GM21717 (cell line): ENCODE measurements around the gene DRC1.

Experiments used
- ATAC-seq: cut with Tn5 transposase; IDR thresholded peaks from one replicate; pipeline ENCODE4 v1.9.1; 2021; ENCODE audit warnings: mild to moderate bottlenecking, moderate library complexity; ENCODE audit not compliant: unreplicated experiment

Gene DRC1

DNA sequence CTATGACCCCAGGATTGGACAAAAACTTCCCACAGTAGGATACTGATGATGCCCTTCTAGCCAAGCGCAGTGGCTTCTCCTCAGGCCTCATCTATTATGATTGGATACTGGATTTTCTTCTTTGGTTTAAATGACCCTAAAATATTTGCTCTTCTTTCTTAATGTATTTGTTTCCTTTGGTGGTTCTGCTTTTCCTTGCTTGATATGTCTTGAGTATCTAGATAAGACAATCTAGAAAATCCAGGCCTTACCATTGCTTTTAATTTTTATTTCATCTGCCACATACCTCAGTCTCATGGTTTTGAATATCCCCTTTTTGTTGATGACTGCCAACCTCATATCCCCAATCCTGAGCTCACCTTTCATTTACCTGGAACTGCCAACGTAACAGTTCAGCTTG, 40.6 kb downstream of the DRC1 start:
- ATAC-seq: no peak

DNA sequence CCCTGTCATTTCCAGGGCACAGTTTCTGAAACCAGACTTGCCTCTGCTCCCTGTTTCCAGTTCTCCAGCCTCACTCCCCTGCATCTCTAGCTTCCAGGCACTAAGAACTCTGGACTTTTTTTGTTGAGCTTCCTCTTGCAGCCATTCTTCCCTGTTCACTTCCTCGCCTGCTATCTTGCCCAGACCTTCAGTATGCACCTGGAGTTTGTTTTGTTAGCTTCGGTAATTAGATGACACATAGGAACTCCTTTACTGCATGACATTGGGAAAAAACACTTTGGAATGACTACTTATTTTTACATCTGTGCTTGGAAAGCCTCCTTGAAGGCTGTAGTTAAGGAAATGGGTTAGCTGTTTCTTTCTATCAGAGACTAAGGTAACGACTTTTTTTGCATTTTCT, 41.0 kb downstream of the DRC1 start:
- ATAC-seq: no peak

DNA sequence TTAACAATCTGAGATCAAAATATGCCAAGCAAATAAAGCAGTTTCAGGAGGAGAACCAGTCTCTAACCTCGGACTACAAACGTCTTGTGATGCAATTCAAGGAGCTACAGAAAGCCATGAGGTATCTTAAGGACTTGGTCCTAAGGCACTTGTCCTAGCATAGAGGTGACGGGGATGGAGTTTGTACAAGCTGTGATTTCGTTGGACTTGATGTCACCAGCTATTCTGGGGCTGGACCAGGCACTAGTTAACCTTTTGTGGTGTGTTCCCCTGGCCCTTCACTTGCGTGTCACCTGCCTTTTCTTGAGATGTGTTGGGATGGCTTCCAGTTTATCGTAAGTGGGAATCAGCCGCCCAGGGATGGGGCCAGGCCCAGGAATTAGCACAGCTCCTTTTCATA, 42.5 kb downstream of the DRC1 start:
- ATAC-seq: no peak

DNA sequence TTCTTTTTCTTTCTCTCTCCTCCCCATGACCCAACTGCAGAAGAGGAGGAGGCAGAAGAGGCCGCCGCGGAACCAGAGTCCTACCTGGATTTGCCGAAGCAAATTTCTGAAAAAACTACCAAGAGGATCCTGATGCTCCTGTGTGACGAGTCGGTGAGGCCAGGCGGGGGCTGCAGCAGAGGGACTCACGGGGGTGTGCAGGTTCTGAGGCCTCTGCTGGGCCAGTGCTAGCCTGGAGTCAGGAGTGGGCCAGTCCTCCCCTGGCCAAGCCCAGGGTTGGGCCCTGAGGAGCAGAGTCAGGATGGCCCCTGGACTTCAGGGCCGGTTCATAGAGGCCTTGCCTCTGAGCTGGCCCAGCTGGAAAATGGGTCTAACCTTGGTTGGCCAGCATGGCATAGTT, 46.9 kb downstream of the DRC1 start:
- ATAC-seq: no peak

DNA sequence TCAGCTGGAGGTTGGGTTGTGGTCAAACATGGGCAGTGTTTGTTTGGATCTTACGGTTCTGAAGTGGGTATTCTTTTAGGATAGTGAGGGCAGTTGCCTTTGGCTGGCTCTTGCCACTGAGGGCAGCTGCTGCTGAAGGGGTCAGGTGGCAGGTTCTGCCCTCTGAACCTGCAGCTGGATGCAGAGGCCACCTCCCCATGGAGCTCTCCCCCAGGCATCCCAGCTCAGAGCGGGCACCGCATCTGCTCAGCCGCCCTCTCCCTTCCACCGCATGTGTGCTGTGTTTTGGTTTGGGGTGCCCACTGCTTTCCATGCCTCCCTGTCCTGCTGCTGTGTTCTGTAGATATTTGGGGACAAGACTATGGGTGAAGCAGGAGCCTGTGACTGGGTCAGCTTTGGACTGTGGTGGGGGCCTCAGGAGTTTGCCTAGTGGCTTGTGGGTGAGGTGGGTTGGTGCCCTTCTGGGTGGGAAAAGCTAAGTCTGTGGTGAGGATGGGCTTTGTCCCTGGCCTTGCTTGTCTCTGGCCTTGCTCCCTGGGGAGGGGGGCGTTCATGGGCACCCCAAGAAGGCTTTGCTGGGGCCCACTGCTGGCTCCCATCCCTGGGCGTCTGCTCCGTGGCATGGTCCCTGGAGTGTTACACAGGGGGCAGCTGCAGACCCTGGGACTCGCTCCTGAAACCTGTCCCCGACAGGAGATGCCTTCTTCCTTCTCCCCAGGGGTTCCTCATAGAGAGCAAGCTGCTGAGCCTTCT, 47.7 kb downstream of the DRC1 start:
- no peak for ATAC-seq

DNA sequence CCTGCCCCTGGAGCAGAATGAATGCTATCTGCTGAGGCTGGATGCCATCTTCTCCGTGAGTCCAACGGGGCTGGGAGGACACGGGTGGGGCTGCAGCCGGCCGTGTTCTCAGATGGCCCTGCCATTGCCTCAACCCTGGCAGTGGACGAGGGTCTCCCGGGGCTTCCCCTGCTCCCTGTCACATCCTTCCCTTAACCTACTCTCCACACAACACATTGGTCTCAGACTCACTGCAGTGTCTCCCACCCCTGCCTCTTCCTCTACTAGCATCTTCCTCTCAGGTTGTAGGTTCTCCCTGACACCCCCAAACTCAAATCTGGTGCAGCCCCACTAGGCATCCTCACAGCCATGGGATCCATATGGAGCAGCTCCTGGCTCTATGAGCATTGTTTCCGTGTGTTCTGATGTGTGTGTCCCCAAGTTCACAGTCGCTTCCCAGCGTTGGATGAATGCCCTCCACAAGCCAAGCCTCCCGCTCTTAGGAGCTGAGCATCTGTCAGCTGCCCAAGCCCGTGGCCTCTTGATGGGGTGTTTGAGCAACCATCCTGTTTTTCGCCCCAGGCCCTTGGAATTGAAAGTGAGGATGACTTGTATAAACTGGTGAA, 48.4 kb downstream of the DRC1 start:
- no peak for ATAC-seq

DNA sequence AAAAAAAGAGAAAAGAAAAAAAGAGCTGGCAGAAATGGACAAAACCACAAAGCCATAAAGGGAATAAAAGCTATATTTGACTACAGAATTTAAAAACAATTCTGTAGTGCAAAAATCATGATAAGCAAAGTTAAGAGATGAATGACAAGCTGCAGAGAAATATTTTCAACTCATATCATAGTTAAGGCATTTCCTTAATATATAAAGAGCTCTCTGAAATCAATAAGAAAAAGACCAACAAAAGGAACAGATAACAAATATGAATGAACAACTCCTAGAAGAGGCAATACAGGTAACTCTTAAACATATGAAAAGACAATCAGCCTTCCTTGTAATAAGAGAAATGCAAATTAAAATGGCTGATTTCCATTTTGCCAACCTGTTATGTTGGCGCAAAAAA, 50.0 kb downstream of the DRC1 start:
- no peak for ATAC-seq

DNA sequence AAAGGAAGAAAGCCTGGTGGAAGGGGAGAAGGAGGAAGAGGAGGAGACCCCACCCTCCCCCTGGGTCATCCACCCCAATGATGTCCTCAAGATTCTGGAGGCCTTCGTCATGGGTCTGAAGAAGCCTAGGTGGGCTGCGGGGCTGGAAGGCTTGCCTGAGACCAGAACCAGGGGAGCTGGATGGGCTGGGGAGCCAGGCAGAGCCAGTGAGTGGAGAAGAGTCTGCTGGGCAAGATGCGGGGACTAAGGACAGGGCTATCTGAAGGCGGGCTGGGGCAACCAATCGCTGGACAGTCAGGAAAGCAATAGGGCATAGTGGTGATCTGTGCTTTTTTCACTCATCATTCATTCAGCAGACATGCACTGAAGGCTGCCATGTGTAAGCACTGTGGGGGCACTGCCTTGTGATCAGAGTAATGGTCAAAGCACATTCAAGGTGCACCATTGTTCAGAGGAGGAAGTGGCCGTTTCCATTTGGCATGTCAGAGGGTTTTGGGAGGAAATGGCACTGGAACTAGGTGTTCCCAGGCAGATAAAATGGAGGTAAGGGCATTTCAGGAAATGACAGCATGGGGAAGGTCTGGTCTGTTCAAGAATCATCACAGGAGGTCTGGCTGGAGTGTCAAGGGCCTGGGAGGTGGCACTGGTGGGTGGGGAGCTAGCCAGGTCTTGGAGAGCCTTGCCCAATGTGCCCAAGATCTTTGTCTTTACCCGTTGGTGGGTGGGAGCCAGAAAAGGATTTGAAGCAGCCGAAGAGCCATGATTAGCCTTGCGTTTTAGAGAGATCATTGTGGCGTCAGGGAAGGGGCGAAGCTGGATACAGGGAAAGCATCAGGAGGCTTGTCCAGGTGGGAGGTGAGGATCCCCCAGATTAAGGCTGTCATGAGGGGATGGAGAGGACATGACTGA, 52.0 kb downstream of the DRC1 start:
- no peak for ATAC-seq

DNA sequence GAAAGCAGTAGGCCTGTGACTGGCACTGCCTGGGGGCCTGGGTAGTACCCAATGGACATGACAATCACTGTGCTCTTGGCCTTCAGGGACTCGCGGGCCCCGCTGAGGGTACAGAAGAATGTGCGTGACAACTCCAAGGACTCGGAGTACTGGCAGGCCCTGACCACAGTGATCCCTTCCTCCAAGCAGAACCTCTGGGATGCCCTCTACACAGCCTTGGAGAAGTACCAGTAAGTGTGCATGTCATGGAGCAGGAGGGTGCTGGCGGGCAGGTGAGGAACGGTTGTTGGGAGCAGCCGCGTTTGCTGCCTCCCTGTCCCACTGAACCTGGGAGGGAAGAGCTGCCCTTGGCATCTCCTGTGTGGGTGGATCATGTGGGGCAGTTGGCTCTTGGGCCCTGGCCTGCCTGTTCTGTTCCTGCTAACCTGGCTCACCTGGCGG, 52.9 kb downstream of the DRC1 start:
- no peak for ATAC-seq

DNA sequence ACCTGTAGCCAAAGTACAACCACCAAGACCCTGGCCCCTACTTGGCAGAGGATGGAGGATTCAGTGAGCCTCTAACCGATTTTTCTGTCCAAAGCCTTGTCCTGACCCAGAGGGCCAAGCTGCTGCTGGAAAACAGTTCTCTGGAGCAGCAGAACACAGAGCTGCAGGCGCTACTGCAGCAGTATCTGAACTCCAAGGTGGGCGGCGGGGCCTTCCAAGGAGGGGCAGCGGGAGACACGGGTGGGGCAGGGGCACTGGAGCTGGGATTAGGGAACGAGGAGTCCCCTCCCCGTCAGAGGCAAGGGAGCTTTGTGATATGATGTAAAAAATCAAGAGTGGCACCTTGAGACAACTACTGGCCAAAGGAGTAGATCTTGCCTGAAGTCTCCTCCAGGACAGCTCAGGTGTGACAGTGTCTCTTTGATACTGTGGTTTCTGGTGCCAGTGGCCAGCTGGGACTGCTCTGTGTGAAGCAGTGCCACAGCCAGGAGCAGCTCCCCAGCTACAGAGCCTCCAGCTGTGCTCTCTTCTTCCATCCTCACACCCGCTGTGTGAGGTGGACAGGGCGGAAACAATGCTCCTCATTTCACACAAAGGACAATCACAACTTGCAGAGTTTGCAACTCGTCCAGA, 53.4 kb downstream of the DRC1 start:
- no peak for ATAC-seq

DNA sequence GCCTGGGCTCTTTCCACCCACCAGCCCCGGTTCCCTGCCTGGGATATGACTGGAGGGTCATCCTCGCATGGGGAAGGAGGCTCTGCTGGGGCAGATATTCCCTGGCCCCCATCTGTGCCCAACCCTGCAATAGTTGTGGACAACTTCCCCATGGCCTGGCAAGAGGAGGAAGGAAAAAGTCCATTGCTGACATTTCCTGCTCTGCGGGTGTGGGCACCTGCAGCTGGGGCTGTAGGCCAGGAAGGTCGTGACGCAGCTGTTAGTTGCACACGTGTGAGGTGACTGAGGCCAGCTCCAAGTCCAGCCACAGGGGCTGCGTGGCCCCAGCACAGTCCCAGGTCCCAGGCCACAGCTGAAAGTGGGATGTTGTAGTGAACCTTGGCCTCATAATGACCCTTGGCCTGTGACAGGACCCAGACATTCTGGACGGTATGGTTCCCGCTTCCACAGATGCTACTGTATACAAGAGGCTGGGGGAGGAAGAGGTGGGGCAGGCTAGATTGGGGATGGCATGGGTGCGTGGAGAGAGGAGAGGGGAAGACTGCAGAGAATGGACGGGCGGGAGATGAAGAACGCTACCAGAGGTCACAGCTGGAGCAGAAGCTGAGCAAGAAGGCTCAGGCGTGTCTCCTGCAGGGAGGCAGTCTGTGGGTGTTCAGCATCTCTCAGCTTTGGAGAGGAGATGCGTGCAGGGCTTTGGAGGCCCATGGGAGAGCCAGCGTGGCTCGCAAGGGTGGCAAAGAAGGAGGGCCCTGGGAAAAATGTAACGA, 54.1 kb downstream of the DRC1 start:
- no peak for ATAC-seq

DNA sequence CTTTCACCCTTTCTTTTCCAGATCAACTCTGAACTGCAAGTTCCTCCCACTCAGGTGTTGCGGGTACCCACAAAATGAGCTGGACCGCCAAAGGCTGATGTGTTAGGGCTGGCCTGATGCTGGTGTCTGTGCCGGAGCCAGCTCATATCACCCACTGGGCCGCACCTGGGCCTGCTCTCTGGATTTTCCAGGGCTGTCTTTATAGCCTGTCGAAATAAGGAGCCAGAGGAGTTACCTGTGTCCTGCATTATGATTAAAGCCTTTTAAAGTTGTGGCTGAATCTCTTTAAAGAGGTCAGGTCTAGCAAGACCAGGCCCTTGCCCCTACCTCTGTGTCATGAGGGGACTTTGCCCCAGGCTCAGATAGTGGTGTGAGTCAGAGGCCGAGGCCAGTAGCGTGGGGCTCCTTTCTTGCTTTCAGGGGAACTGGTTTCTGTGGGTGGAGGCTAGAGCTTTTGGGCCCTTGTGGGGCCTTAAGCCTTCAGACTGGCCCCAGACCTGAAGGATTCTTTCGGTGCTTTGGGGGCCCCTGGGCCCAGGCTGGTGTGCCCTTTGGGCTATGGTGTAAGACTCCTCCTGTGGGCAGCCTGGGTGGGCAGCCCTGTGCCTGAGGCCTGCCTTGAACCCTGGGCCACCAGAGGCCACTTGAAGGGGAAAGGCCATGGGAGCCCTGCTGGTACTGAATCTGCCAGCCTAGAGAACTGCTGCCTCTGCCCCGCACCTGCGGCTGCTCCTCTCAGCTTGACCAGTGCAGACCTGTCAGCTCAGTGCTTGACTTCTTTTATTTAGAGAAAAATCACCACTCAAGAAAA, 54.9 kb downstream of the DRC1 start:
- ATAC-seq: no peak

DNA sequence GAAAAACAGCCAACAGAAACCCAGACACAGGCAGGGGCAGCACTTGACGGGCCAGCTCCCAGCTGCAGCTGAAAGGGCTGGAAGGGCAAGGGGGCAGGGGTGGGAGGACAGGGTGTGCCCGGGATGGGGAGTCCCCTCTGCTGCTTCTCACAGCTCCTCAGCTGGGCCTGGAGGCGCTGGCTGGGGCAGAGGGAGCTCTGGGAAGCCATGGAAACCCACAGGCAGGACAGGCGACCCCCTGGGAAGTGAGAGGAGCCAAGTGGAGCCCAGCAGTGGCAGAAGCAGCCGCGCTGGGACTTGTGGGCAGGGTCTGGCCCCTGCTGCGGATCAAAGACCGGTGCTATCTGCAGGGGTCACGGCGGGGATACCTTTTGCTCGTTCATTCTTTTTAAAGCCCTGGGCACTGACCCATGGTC, 55.5 kb downstream of the DRC1 start:
- ATAC-seq: no peak

DNA sequence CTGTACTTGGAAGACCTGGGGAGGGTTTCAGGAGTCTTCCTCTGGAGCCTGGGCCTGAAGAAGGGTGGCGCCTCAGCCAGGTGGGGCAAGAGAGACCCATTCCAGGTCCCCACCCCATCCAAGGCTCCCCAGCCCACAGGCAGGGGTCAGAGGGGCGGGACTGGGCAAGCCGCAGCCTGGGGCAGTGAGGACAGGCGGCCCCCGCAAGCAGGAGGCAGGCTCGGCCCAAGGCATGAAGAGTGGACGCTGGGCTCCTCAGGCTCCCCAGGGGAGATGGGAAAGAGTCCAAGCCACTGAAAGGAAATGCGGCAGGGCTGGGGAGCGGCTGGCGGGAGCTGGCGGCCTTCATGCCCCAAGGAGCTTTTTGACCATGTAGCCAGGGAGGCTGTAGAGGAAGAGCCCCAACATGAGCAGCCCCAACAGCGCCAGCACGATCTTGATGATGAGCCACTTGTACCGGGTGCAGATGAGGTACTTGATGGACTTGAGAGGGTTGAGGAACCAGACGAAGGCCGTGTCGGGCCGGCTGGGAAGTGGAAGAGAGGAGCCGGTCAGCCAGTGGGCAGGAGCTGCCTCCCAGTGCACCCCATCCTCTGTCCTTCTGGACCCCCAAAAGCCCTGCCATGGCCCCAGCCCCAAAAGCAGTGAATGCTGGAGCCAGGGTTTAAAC, 56.1 kb downstream of the DRC1 start:
- no peak for ATAC-seq

DNA sequence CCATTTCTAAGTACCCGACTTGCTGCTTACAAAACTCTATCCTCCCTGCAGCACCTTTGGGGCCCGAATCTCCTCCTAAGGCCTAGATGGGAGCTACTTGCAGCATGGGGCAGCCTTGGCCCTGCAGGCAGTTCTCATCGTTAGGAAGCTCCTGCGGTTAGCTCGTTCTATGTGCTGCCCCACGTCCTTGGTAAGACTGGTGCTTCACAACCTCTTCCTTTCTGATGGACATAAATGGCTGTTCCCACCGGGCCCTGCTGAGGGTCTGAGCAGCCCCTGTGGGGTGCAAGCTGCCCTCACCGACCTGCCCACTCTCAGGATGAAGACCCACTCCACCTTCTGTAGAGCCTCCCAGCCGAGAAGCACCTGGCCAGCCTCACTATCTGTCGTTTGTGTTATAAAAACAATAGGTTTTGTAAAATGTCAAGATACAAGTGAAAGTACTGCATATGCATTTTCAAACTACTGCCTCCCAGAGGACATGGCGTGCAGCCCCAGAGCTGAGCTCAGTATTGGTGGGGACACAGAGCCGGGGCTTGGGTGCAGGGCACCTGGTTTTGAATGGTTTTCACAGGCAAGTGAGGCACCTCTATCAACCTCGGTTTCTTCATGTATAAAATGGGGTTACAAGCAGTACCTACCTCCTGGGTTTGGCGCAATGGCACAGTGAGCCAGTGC, 56.8 kb downstream of the DRC1 start:
- no peak for ATAC-seq

DNA sequence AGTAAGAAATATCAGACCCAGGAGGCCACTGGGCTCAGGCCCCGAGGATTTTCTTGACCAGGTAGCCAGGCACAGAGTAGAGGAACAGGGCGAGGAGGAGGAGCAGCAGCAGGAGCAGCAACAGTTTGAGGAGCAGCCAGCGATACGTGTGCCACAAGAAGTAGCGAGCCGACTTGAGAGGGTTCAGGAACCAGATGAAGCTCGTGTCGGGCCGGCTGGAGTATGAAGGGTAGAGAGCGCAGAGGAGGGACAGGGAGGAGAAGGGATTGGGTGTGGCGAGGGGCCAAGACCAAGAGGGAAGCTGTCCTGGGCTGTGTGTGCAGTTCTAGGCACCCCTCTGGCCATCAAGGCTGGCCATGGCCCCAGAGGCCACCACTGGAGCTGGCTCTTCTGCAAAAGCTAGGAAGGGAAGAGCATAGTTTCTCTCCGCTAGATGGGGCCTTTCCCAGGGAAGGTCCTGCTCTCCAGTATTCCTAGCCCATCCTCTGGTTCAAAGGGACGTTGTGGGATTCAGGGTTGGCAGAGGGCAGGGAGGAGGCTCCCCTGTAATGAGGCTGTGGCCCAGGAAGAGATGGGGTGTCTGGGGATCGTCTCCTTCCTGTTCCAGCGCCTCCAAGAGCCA, 58.4 kb downstream of the DRC1 start:
- ATAC-seq: no peak

DNA sequence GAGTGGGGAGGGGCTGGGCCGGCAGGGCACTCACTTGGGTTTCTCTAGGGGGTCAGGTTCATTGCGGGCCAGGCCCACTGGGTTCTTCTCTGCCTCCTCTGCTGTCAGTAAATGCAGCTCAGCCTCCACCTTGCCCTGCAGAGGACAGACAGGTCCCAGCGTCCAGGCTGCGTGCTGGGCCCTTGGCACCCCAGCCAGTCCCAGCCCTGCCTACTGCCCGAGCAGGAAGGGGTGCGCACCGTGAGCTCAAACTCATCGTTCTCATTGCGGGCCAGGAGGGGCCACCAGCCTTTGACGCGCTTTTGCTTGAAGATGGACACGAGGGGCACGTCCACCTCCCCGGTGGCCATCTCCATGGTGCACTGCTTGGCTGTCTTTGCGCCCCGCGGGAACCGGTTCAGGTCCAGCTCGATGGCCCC, 58.9 kb downstream of the DRC1 start:
- ATAC-seq: no peak

DNA sequence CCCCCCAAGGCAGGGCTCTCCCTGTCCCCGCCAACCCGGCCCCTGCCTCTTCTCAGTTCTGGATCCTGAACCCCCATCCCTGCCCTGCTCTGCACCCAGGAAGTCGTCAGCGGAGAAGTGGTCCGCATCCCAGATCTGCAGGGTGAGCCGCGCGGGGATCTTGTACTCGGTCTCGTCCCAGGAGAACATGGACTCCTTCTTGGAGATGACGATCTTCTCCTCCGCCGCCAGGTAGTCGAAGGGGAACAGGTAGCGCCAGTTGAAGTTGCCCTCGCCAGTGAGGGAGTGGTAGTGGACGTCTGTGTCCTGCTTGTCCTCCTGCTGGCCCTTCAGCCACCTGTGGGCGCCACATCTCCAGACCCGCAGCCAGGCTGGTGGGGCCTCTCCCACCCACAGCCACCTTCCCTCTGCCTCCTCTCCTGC, 59.9 kb downstream of the DRC1 start:
- no peak for ATAC-seq
